ENCODE data around the gene B3GNT9.
A peak's percentile ranks its signal among the peaks of the same experiment; 100 is the strongest.

The B3GNT9 gene

GRCh38 chr16:67192781-67193361, 42.1 kb upstream of the B3GNT9 start:
- Histone ChIP-seq H3K4me1 (ENCODE audit: control insufficient read depth, insufficient read depth, low read length) (0 out of 2 replicates have a peak, but pooled peaks cover 7% of the 10 kb centered on the region), H3K9ac (ENCODE audit: low read depth, low read length) (peak overlapping the region; percentile 82), H3K9me3 (ENCODE audit: control insufficient read depth, insufficient read depth, low read length) (no peaks in the 10 kb centered on the region), H3K27ac (ENCODE audit: low read depth, low read length) (peak overlapping the region; percentile 44), H3K4me3 (ENCODE audit: low read depth, low read length) (peak overlapping the region; percentile 95), H3K36me3 (ENCODE audit: control insufficient read depth, insufficient read depth, low read length) (peaks cover 49% of the 10 kb centered on the region), H3K27me3 (ENCODE audit: control insufficient read depth, insufficient read depth, low read length) (no peaks in the 10 kb centered on the region)

- H3K9ac ChIP-seq (ENCODE audit: low read depth, low read length): peak within 1 kb of the TSS; percentile 82
- H3K27ac ChIP-seq (ENCODE audit: low read depth, low read length): peak within 1 kb of the TSS; percentile 44
- H3K4me3 ChIP-seq (ENCODE audit: low read depth, low read length): peak within 1 kb of the TSS; percentile 95
- H3K36me3 ChIP-seq (ENCODE audit: control insufficient read depth, insufficient read depth, low read length): peaks cover 42% of the 10 kb centered on the region
- H3K9me3 ChIP-seq (ENCODE audit: control insufficient read depth, insufficient read depth, low read length): no peaks in the 10 kb centered on the region
- no peaks in the 10 kb centered on the region for H3K27me3 ChIP-seq (ENCODE audit: control insufficient read depth, insufficient read depth, low read length)
- H3K4me1 ChIP-seq (ENCODE audit: control insufficient read depth, insufficient read depth, low read length): 0 out of 2 replicates have a peak, but pooled peaks cover 7% of the 10 kb centered on the region
These were observed 41.3 kb upstream of the B3GNT9 start, which contains the start of gene E2F4 for GRCh38 chr16:67191995-67192681. Gene E2F4, plus strand, starts transcription at chr16:67192155. Its CDS starts 73 bp downstream, at chr16:67192228.

GRCh38 chr16:67191411-67191994, 40.7 kb upstream of the B3GNT9 start:
- Histone ChIP-seq H3K9ac (ENCODE audit: low read depth, low read length) (no peak overlapping the region), H3K27ac (ENCODE audit: low read depth, low read length) (no peak overlapping the region), H3K9me3 (ENCODE audit: control insufficient read depth, insufficient read depth, low read length) (no peaks in the 10 kb centered on the region), H3K4me1 (ENCODE audit: control insufficient read depth, insufficient read depth, low read length) (0 out of 2 replicates have a peak, but pooled peaks cover 7% of the 10 kb centered on the region), H3K36me3 (ENCODE audit: control insufficient read depth, insufficient read depth, low read length) (peaks cover 35% of the 10 kb centered on the region), H3K27me3 (ENCODE audit: control insufficient read depth, insufficient read depth, low read length) (peaks cover 4% of the 10 kb centered on the region; the same call in 1 of the 2 replicates), H3K4me3 (ENCODE audit: low read depth, low read length) (peak overlapping the region; percentile 95; the same call in 1 of the 2 replicates)

- H3K9ac ChIP-seq (ENCODE audit: low read depth, low read length): no peak overlapping the region
These were observed 39.9 kb upstream of the B3GNT9 start for GRCh38 chr16:67190448-67191399.

GRCh38 chr16:67190041-67190440, 39.2 kb upstream of the B3GNT9 start, which contains the start of gene EXOC3L1:
Gene EXOC3L1, minus strand, starts transcription at chr16:67190136. Its CDS starts 460 bp downstream, at chr16:67189676.
- Histone ChIP-seq H3K4me3 (ENCODE audit: low read depth, low read length) (no peak within 1 kb of the TSS), H3K4me1 (ENCODE audit: control insufficient read depth, insufficient read depth, low read length) (0 out of 2 replicates have a peak, but pooled peaks cover 7% of the 10 kb centered on the region), H3K27ac (ENCODE audit: low read depth, low read length) (no peak within 1 kb of the TSS), H3K9ac (ENCODE audit: low read depth, low read length) (no peak within 1 kb of the TSS), H3K27me3 (ENCODE audit: control insufficient read depth, insufficient read depth, low read length) (peaks cover 17% of the 10 kb centered on the region), H3K9me3 (ENCODE audit: control insufficient read depth, insufficient read depth, low read length) (no peaks in the 10 kb centered on the region), H3K36me3 (ENCODE audit: control insufficient read depth, insufficient read depth, low read length) (peaks cover 21% of the 10 kb centered on the region)

More at GRCh38 chr16:67190448-67191399, 39.9 kb upstream of the B3GNT9 start:
- no peaks in the 10 kb centered on the region for H3K9me3 ChIP-seq (ENCODE audit: control insufficient read depth, insufficient read depth, low read length)
- H3K27ac ChIP-seq (ENCODE audit: low read depth, low read length): no peak overlapping the region
- H3K4me1 ChIP-seq (ENCODE audit: control insufficient read depth, insufficient read depth, low read length): 0 out of 2 replicates have a peak, but pooled peaks cover 7% of the 10 kb centered on the region
- H3K27me3 ChIP-seq (ENCODE audit: control insufficient read depth, insufficient read depth, low read length): peaks cover 12% of the 10 kb centered on the region
- peaks cover 28% of the 10 kb centered on the region for H3K36me3 ChIP-seq (ENCODE audit: control insufficient read depth, insufficient read depth, low read length)
- H3K4me3 ChIP-seq (ENCODE audit: low read depth, low read length): no peak overlapping the region

GRCh38 chr16:67188798-67189197, 38.0 kb upstream of the B3GNT9 start:
- H3K27me3 ChIP-seq (ENCODE audit: control insufficient read depth, insufficient read depth, low read length): peaks cover 28% of the 10 kb centered on the region
- H3K27ac ChIP-seq (ENCODE audit: low read depth, low read length): no peak overlapping the region
- no peak overlapping the region for H3K4me3 ChIP-seq (ENCODE audit: low read depth, low read length)
- peaks cover 8% of the 10 kb centered on the region; the same call in 1 of the 2 replicates for H3K36me3 ChIP-seq (ENCODE audit: control insufficient read depth, insufficient read depth, low read length)
- no peaks in the 10 kb centered on the region for H3K9me3 ChIP-seq (ENCODE audit: control insufficient read depth, insufficient read depth, low read length)
- H3K4me1 ChIP-seq (ENCODE audit: control insufficient read depth, insufficient read depth, low read length): 0 out of 2 replicates have a peak, but pooled peaks cover 11% of the 10 kb centered on the region
- no peak overlapping the region for H3K9ac ChIP-seq (ENCODE audit: low read depth, low read length)

- no peak overlapping the region for H3K9ac ChIP-seq (ENCODE audit: low read depth, low read length)
- peaks cover 4% of the 10 kb centered on the region; the same call in 1 of the 2 replicates for H3K36me3 ChIP-seq (ENCODE audit: control insufficient read depth, insufficient read depth, low read length)
- H3K27me3 ChIP-seq (ENCODE audit: control insufficient read depth, insufficient read depth, low read length): peaks cover 28% of the 10 kb centered on the region
- no peak overlapping the region for H3K27ac ChIP-seq (ENCODE audit: low read depth, low read length)
- no peak overlapping the region for H3K4me3 ChIP-seq (ENCODE audit: low read depth, low read length)
- H3K4me1 ChIP-seq (ENCODE audit: control insufficient read depth, insufficient read depth, low read length): 0 out of 2 replicates have a peak, but pooled peaks cover 11% of the 10 kb centered on the region
- no peaks in the 10 kb centered on the region for H3K9me3 ChIP-seq (ENCODE audit: control insufficient read depth, insufficient read depth, low read length)
These were observed 37.5 kb upstream of the B3GNT9 start for GRCh38 chr16:67188323-67188722.

GRCh38 chr16:67187175-67187890, 36.5 kb upstream of the B3GNT9 start:
- Histone ChIP-seq H3K4me1 (ENCODE audit: control insufficient read depth, insufficient read depth, low read length) (0 out of 2 replicates have a peak, but pooled peaks cover 4% of the 10 kb centered on the region), H3K9me3 (ENCODE audit: control insufficient read depth, insufficient read depth, low read length) (no peaks in the 10 kb centered on the region), H3K27me3 (ENCODE audit: control insufficient read depth, insufficient read depth, low read length) (peaks cover 28% of the 10 kb centered on the region), H3K27ac (ENCODE audit: low read depth, low read length) (no peak overlapping the region), H3K9ac (ENCODE audit: low read depth, low read length) (no peak overlapping the region), H3K36me3 (ENCODE audit: control insufficient read depth, insufficient read depth, low read length) (no peaks in the 10 kb centered on the region), H3K4me3 (ENCODE audit: low read depth, low read length) (no peak overlapping the region)

- H3K36me3 ChIP-seq (ENCODE audit: control insufficient read depth, insufficient read depth, low read length): no peaks in the 10 kb centered on the region
- peaks cover 28% of the 10 kb centered on the region for H3K27me3 ChIP-seq (ENCODE audit: control insufficient read depth, insufficient read depth, low read length)
- H3K9ac ChIP-seq (ENCODE audit: low read depth, low read length): no peak overlapping the region
- no peaks in the 10 kb centered on the region for H3K9me3 ChIP-seq (ENCODE audit: control insufficient read depth, insufficient read depth, low read length)
- no peak overlapping the region for H3K4me3 ChIP-seq (ENCODE audit: low read depth, low read length)
- 0 out of 2 replicates have a peak, but pooled peaks cover 4% of the 10 kb centered on the region for H3K4me1 ChIP-seq (ENCODE audit: control insufficient read depth, insufficient read depth, low read length)
- H3K27ac ChIP-seq (ENCODE audit: low read depth, low read length): no peak overlapping the region
These were observed 35.8 kb upstream of the B3GNT9 start for GRCh38 chr16:67186550-67186950.
